ENCODE results near the gene DGKG. TPM values are rescaled to one million over a fixed set of nuclear protein-coding genes. Genes with fewer than 3 reads are reported as not detected.

DGKG gene
- total RNA-seq, 1 donor from 2014 or later: 0.54 TPM

DNA sequence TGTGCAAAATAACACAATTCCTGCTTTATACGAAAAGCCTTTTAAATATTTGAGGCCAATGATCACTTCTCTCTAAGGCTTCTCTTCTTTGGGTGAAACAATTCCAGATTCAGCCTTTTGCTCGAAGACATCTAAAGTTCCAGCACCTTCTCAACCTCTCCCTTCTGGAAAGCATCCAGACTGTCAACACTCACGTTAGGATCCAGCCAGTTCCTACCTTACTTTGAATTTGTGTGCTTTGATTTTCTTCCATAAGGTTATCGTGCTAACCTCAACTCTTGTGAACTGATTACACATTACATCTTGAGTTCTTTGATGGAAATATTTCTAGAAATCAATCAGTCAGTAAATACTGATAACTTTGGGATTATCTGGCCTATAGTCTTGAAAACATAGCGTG lies 127.9 kb downstream of the DGKG start:
- Mint-ChIP-seq H3K27me3 (ENCODE audit: unreplicated experiment) (no peaks in the 10 kb centered on the region), H3K4me3 (ENCODE audit: unreplicated experiment) (no peak overlapping the region), H3K27ac (ENCODE audit: unreplicated experiment) (no peak overlapping the region), H3K9me3 (ENCODE audit: unreplicated experiment) (no peaks in the 10 kb centered on the region), H3K4me1 (ENCODE audit: unreplicated experiment) (peaks cover 2% of the 10 kb centered on the region), H3K36me3 (ENCODE audit: low read depth, unreplicated experiment) (no peaks in the 10 kb centered on the region)
- TF ChIP-seq, protein P1, sequence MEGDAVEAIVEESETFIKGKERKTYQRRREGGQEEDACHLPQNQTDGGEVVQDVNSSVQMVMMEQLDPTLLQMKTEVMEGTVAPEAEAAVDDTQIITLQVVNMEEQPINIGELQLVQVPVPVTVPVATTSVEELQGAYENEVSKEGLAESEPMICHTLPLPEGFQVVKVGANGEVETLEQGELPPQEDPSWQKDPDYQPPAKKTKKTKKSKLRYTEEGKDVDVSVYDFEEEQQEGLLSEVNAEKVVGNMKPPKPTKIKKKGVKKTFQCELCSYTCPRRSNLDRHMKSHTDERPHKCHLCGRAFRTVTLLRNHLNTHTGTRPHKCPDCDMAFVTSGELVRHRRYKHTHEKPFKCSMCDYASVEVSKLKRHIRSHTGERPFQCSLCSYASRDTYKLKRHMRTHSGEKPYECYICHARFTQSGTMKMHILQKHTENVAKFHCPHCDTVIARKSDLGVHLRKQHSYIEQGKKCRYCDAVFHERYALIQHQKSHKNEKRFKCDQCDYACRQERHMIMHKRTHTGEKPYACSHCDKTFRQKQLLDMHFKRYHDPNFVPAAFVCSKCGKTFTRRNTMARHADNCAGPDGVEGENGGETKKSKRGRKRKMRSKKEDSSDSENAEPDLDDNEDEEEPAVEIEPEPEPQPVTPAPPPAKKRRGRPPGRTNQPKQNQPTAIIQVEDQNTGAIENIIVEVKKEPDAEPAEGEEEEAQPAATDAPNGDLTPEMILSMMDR (IDR thresholded peaks at IDR 0.05; ENCODE audit: unreplicated experiment): no peak
- DNase-seq (ENCODE audit: low spot score): no peak

DNA sequence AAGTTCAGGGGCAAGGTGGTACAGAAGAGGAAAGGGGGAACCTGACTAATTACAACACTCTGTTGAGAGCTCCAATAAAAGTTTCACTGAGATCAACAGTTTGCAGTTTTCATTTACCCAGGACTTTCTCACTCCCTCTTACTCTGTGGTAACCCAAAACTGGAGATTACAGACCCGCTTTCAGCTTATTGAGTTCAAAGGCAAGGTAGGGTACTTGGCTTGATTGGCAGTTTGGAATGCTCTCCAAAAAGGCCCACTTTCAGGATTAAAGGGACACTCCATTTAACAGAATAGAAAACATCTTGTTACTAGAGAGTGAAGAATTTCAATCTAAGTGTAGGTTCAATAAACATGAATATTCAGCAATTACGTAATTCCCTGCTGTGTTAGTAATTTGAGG lies 135.6 kb downstream of the DGKG start:
- no peak overlapping the region for H3K4me3 Mint-ChIP-seq (ENCODE audit: unreplicated experiment)
- H3K4me1 Mint-ChIP-seq (ENCODE audit: unreplicated experiment): peaks cover 2% of the 10 kb centered on the region
- peaks cover 2% of the 10 kb centered on the region for H3K27me3 Mint-ChIP-seq (ENCODE audit: unreplicated experiment)
- TF ChIP-seq, protein P1 (IDR thresholded peaks at IDR 0.05; ENCODE audit: unreplicated experiment): no peak
- no peak for DNase-seq (ENCODE audit: low spot score)
- no peak overlapping the region for H3K27ac Mint-ChIP-seq (ENCODE audit: unreplicated experiment)
- no peaks in the 10 kb centered on the region for H3K36me3 Mint-ChIP-seq (ENCODE audit: low read depth, unreplicated experiment)
- no peaks in the 10 kb centered on the region for H3K9me3 Mint-ChIP-seq (ENCODE audit: unreplicated experiment)

DNA sequence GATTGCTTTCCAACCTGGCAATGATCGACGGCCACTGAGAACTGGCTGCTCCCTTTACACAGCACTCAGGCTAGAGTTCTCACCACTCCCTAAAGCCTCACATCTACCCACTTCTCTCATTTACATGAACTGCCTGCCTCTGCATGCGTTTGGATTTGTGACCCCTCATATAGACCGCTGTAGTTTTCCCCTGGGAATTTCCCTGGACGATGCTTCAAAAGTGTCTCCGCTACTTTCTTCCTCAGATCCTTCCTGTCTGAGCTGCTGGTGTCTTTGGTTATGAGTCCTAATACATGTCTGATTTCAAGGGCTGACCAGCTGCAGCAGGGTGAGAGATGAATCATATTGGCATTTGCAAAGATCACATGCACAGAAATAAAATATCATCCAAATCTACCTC lies 136.4 kb downstream of the DGKG start:
- no peak overlapping the region for H3K27ac Mint-ChIP-seq (ENCODE audit: unreplicated experiment)

DNA sequence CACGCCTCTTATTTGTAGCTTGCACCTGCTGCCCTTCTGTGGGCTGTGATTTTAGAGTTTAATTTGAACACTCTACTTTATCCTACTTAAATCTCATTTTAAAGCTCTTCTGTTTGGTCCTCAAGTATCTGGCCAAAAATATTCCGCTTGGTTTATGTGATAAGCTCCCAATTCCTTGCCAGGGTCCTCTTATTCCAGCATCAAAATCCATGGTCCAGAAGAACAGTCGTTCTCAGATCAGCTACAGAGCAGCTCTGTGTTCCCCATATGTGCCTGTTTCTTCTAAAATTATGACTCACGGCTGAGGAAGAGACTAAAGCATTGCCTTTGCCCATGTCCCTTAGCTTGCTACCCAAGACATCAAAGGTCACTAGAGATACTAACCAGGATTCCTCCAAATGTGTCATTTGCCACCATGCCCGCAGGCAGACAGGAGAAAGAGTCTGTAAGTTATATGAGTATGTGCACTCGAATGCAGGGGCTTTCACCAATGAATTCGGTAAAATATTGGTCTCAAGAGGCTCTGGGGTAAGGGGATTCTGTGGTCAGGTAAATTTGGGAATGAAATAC lies 137.9 kb downstream of the DGKG start:
- Mint-ChIP-seq H3K4me3 (ENCODE audit: unreplicated experiment) (no peak overlapping the region), H3K36me3 (ENCODE audit: low read depth, unreplicated experiment) (no peaks in the 10 kb centered on the region), H3K9me3 (ENCODE audit: unreplicated experiment) (no peaks in the 10 kb centered on the region), H3K27ac (ENCODE audit: unreplicated experiment) (no peak overlapping the region), H3K4me1 (ENCODE audit: unreplicated experiment) (no peaks in the 10 kb centered on the region), H3K27me3 (ENCODE audit: unreplicated experiment) (peaks cover 2% of the 10 kb centered on the region)
- no peak for DNase-seq (ENCODE audit: low spot score)
- TF ChIP-seq, protein P1 (IDR thresholded peaks at IDR 0.05; ENCODE audit: unreplicated experiment): no peak

More for the DNA sequence above, 136.4 kb downstream of the DGKG start:
- DNase-seq (ENCODE audit: low spot score): no peak
- TF ChIP-seq, protein P1 (IDR thresholded peaks at IDR 0.05; ENCODE audit: unreplicated experiment): no peak
- H3K4me3 Mint-ChIP-seq (ENCODE audit: unreplicated experiment): no peak overlapping the region
- H3K4me1 Mint-ChIP-seq (ENCODE audit: unreplicated experiment): no peaks in the 10 kb centered on the region
- no peaks in the 10 kb centered on the region for H3K9me3 Mint-ChIP-seq (ENCODE audit: unreplicated experiment)
- no peaks in the 10 kb centered on the region for H3K36me3 Mint-ChIP-seq (ENCODE audit: low read depth, unreplicated experiment)
- peaks cover 2% of the 10 kb centered on the region for H3K27me3 Mint-ChIP-seq (ENCODE audit: unreplicated experiment)

DNA sequence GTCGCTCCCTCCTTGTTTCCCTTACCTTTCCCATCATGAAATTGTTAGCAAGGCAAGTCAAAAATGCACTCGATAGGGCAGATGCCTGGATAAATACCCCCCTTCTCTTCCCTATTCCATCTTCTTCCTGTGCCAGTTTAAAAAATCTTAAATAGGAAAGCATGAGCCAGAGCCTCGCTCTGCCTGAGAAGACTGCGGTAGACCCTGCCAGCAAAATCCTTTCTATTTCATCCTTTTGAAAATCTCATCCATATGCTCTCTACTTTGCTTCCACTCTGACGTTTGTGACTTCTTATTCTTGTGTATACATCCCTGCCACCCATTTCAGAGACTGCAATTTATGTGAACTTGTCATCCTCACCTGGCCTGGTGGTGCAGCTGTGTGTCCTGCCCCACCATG lies 138.6 kb downstream of the DGKG start:
- no peaks in the 10 kb centered on the region for H3K4me1 Mint-ChIP-seq (ENCODE audit: unreplicated experiment)
- no peak for DNase-seq (ENCODE audit: low spot score)
- H3K36me3 Mint-ChIP-seq (ENCODE audit: low read depth, unreplicated experiment): no peaks in the 10 kb centered on the region
- H3K27me3 Mint-ChIP-seq (ENCODE audit: unreplicated experiment): peaks cover 2% of the 10 kb centered on the region
- no peak overlapping the region for H3K27ac Mint-ChIP-seq (ENCODE audit: unreplicated experiment)
- no peak overlapping the region for H3K4me3 Mint-ChIP-seq (ENCODE audit: unreplicated experiment)
- no peaks in the 10 kb centered on the region for H3K9me3 Mint-ChIP-seq (ENCODE audit: unreplicated experiment)
- TF ChIP-seq, protein P1 (IDR thresholded peaks at IDR 0.05; ENCODE audit: unreplicated experiment): no peak

Measured in endothelial cell (in vitro differentiated cells).